ENCODE measurements around the gene CALML3. TPM values are rescaled to one million over a fixed set of nuclear protein-coding genes. Genes with fewer than 3 reads are reported as not detected.

CALML3 gene
- total RNA-seq, 1 experiment from 2014 or later = not detected

DNA sequence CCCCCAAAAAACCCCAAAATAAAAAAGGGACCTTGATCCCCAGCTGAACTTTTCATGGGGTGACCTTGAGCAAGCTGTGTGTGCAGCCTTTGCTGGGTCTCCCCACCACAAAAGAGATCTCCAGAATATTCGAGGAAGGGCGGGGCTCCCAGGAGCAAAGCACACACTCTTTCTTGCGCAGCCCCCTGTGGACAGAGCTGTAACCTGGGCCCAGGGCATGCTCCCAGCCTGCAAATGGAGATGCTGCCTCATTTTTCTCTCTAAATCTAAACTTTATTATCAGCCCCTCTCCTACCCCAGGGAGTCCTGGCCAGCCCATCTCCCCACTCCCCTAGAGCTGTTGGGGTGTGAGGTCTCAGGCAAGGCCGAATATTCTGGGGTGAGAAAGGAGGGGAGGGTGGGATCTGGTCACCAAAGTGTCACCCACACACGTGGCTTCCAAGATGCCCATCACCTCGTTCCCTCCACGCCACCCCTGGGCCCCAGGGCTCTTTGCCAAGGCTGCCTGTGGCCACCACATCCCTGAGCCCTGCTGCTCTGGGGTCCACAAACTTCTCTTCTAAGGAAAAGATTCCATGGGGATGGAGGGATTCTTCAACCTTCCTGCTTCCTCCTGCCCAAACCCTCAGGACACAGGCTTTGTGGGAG, 1.7 kb upstream of the CALML3 start:
- in situ Hi-C loops (cut with HindIII; ENCODE audit: low pct_unique_long_range_greater_than_20kb, low sequenced_read_pairs) = no loop called here
- H3K4me1 ChIP-seq (ENCODE audit: control insufficient read depth, insufficient read depth, low read length) = no peaks in the 10 kb centered on the region
- no peak overlapping the region for H3K4me3 ChIP-seq (ENCODE audit: low read depth in 2 of 2, low read length in 2 of 2)
- no TSS peak for BruUV-seq (replicated peaks)
- no peak overlapping the region for H3K27ac ChIP-seq (ENCODE audit: low read length)
- H3K27me3 ChIP-seq (ENCODE audit: control insufficient read depth, insufficient read depth, low read length) = no peaks in the 10 kb centered on the region
- ATAC-seq (no peak), DNase-seq (ENCODE audit: low read depth, low spot score) (no peak)
- intact Hi-C loops (cut with micrococcal nuclease; ENCODE audit: unreplicated experiment) = no loop called here
- CTCF ChIA-PET = no interaction called here
- TF ChIP-seq, protein P1, sequence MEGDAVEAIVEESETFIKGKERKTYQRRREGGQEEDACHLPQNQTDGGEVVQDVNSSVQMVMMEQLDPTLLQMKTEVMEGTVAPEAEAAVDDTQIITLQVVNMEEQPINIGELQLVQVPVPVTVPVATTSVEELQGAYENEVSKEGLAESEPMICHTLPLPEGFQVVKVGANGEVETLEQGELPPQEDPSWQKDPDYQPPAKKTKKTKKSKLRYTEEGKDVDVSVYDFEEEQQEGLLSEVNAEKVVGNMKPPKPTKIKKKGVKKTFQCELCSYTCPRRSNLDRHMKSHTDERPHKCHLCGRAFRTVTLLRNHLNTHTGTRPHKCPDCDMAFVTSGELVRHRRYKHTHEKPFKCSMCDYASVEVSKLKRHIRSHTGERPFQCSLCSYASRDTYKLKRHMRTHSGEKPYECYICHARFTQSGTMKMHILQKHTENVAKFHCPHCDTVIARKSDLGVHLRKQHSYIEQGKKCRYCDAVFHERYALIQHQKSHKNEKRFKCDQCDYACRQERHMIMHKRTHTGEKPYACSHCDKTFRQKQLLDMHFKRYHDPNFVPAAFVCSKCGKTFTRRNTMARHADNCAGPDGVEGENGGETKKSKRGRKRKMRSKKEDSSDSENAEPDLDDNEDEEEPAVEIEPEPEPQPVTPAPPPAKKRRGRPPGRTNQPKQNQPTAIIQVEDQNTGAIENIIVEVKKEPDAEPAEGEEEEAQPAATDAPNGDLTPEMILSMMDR (IDR thresholded peaks at IDR 0.05) = no peak
- TF ChIP-seq, protein P2, sequence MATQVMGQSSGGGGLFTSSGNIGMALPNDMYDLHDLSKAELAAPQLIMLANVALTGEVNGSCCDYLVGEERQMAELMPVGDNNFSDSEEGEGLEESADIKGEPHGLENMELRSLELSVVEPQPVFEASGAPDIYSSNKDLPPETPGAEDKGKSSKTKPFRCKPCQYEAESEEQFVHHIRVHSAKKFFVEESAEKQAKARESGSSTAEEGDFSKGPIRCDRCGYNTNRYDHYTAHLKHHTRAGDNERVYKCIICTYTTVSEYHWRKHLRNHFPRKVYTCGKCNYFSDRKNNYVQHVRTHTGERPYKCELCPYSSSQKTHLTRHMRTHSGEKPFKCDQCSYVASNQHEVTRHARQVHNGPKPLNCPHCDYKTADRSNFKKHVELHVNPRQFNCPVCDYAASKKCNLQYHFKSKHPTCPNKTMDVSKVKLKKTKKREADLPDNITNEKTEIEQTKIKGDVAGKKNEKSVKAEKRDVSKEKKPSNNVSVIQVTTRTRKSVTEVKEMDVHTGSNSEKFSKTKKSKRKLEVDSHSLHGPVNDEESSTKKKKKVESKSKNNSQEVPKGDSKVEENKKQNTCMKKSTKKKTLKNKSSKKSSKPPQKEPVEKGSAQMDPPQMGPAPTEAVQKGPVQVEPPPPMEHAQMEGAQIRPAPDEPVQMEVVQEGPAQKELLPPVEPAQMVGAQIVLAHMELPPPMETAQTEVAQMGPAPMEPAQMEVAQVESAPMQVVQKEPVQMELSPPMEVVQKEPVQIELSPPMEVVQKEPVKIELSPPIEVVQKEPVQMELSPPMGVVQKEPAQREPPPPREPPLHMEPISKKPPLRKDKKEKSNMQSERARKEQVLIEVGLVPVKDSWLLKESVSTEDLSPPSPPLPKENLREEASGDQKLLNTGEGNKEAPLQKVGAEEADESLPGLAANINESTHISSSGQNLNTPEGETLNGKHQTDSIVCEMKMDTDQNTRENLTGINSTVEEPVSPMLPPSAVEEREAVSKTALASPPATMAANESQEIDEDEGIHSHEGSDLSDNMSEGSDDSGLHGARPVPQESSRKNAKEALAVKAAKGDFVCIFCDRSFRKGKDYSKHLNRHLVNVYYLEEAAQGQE (IDR thresholded peaks at IDR 0.05; ENCODE audit: insufficient read depth in 1 of 2, low read depth in 2 of 2, low read length in 1 of 2) = no peak
- TF ChIP-seq SIN3A (IDR thresholded peaks at IDR 0.05; ENCODE audit: borderline replicate concordance, insufficient read depth, low read depth, low read length) (no peak), POLR2AphosphoS5 (IDR thresholded peaks at IDR 0.05; ENCODE audit: low read depth, low read length) (no peak), TCF7L2 (IDR thresholded peaks at IDR 0.05; ENCODE audit: low read depth, low read length) (no peak)
- POLR2A ChIA-PET = no interaction called here
- no peaks in the 10 kb centered on the region for H3K36me3 ChIP-seq (ENCODE audit: control insufficient read depth, insufficient read depth, low read length)
- H3K9me3 ChIP-seq (ENCODE audit: control insufficient read depth, insufficient read depth, low read depth, low read length) = no peaks in the 10 kb centered on the region

DNA sequence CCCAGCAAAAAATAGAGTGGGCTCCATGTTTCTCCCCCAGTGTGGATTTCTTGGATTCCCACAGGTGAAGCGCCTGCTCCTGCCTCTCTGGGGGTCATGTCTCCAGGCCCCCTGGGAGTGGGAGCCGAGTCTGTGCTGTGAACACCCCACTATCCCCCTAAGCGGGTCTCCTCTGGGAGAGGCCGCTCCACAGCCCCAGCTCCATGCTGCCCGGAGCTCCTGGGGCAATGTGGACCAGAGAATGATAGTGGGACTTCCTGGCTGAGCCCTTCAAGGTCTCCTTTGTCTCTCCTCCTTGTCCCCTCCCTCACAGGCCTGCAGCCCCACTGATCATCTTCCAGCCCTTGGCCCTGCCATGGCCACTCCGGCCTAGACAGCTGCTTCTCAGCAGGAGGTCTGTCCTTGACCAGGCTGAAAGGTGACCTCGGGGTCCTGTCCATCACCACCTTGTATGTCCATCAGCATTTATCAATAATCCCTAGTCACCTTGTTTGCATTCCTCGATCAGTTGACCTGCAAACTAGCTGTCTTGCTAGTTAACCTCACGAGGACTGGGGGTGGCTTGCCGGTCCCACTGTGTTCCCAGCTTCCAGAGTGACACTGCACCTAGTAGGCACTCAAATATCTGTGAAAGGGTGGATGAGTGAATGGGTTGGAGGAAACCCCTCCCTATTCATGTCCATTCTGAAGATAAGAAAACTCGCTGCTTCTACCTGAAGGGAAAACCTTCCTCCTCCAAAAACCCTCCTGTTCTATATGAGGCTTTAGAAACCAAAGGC, 776 bp upstream of the CALML3 start:
- Histone ChIP-seq H3K27me3 (ENCODE audit: control insufficient read depth, insufficient read depth, low read length) (no peaks in the 10 kb centered on the region), H3K4me1 (ENCODE audit: control insufficient read depth, insufficient read depth, low read length) (no peaks in the 10 kb centered on the region), H3K27ac (ENCODE audit: low read length) (no peak overlapping the region), H3K4me3 (ENCODE audit: low read depth in 2 of 2, low read length in 2 of 2) (no peak overlapping the region), H3K9me3 (ENCODE audit: control insufficient read depth, insufficient read depth, low read depth, low read length) (no peaks in the 10 kb centered on the region), H3K36me3 (ENCODE audit: control insufficient read depth, insufficient read depth, low read length) (no peaks in the 10 kb centered on the region)
- TF ChIP-seq SIN3A (IDR thresholded peaks at IDR 0.05; ENCODE audit: borderline replicate concordance, insufficient read depth, low read depth, low read length) (no peak), POLR2AphosphoS5 (IDR thresholded peaks at IDR 0.05; ENCODE audit: low read depth, low read length) (no peak), TCF7L2 (IDR thresholded peaks at IDR 0.05; ENCODE audit: low read depth, low read length) (no peak)
- TF ChIP-seq, protein P1 (IDR thresholded peaks at IDR 0.05) = no peak
- TF ChIP-seq, protein P2 (IDR thresholded peaks at IDR 0.05; ENCODE audit: insufficient read depth in 1 of 2, low read depth in 2 of 2, low read length in 1 of 2) = no peak
- DNase-seq (ENCODE audit: low read depth, low spot score) = no peak
- ChIA-PET POLR2A (no interaction called here), CTCF (no interaction called here)
- intact Hi-C loops (cut with micrococcal nuclease; ENCODE audit: unreplicated experiment) (no loop called here), in situ Hi-C loops (cut with HindIII; ENCODE audit: low pct_unique_long_range_greater_than_20kb, low sequenced_read_pairs) (no loop called here)
- no TSS peak for BruUV-seq (replicated peaks)
- no peak for ATAC-seq
